Activated CD8-positive, alpha-beta memory T cell treated with anti-CD3 and anti-CD28 coated beads for 1 hour (primary cell): Measurements from ENCODE around the gene VWA3B.
"Not testable (repeated sequence)": the region's sequence is repeated elsewhere in the genome, so short reads cannot be mapped to it uniquely, and the experiment has no call there.

Experiments
- DNase-seq, 2 donors: peaks; one replicate each; pipeline ENCODE4 v3.0.0-alpha.2; 2020; ENCODE audit warnings: low read depth in 1 of 2; ENCODE audit errors: extremely low read depth in 1 of 2

The VWA3B gene

GRCh38 chr2:98295721-98296414 lies 208.9 kb downstream of the VWA3B start:
- DNase-seq = no peak

GRCh38 chr2:98296440-98296839 lies 209.5 kb downstream of the VWA3B start:
- DNase-seq = no peak

- no peak for DNase-seq
These were observed 211.1 kb downstream of the VWA3B start for GRCh38 chr2:98297817-98298682.

- DNase-seq = no peak
These were observed 211.8 kb downstream of the VWA3B start for GRCh38 chr2:98298683-98299164.

- no peak for DNase-seq
These were observed 212.4 kb downstream of the VWA3B start for GRCh38 chr2:98299211-98299905.

- no peak for DNase-seq
These were observed 213.3 kb downstream of the VWA3B start for GRCh38 chr2:98300141-98300874.

GRCh38 chr2:98301469-98301868 lies 214.5 kb downstream of the VWA3B start:
- DNase-seq = no peak

- DNase-seq = not testable (repeated sequence)
These were observed 220.2 kb downstream of the VWA3B start for GRCh38 chr2:98307131-98307696.

GRCh38 chr2:98308068-98308467 lies 221.1 kb downstream of the VWA3B start:
- no peak for DNase-seq

GRCh38 chr2:98308532-98308931 lies 221.6 kb downstream of the VWA3B start:
- DNase-seq = no peak

GRCh38 chr2:98309580-98309979 lies 222.6 kb downstream of the VWA3B start:
- DNase-seq = no peak

- no peak for DNase-seq
These were observed 223.0 kb downstream of the VWA3B start for GRCh38 chr2:98310010-98310409.

- DNase-seq = no peak
These were observed 224.1 kb downstream of the VWA3B start for GRCh38 chr2:98311090-98311489.

- no peak for DNase-seq
These were observed 225.0 kb downstream of the VWA3B start for GRCh38 chr2:98311771-98312545.

- DNase-seq = no peak
These were observed 226.7 kb downstream of the VWA3B start for GRCh38 chr2:98313492-98314250.

GRCh38 chr2:98314251-98314650 lies 227.3 kb downstream of the VWA3B start:
- DNase-seq = no peak

- DNase-seq = no peak
These were observed 229.0 kb downstream of the VWA3B start for GRCh38 chr2:98315957-98316356.

- no peak for DNase-seq
These were observed 230.2 kb downstream of the VWA3B start for GRCh38 chr2:98317214-98317613.

GRCh38 chr2:98320171-98320570 lies 233.2 kb downstream of the VWA3B start:
- DNase-seq = not testable (repeated sequence)
